Upper lobe of left lung (tissue), 6 donors: ENCODE results near the gene TCERG1L. TPM values are rescaled to one million over a fixed set of nuclear protein-coding genes. Genes with fewer than 3 reads are reported as not detected.
"Not testable (repeated sequence)": the region's sequence is repeated elsewhere in the genome, so short reads cannot be mapped to it uniquely, and the experiment has no call there.

Experiments used
- ATAC-seq, 2 donors: fragments of 200-7000 bp; cut with Tn5 transposase; one replicate each; pipeline ENCODE4 v1.9.1; 2022; ENCODE audit warnings: mild to moderate bottlenecking in 2 of 2, moderate library complexity in 2 of 2; ENCODE audit not compliant: low FRiP score in 2 of 2
- DNase-seq, 2 donors: peaks; one replicate each; pipeline ENCODE4 v3.0.0-alpha.2; 2019 to 2020
- H3K27ac ChIP-seq, 4 donors: fragments of 200-600 bp; sonication (generic); one replicate each; pipeline ENCODE4 v1.5.1; 2016 to 2019
- H3K27me3 ChIP-seq, 4 donors: fragments of 200-600 bp; sonication (generic); one replicate each; pipeline ENCODE4 v1.5.1; 2017 to 2019
- H3K36me3 ChIP-seq, 4 donors: fragments of 200-600 bp; sonication (generic); one replicate each; pipeline ENCODE4 v1.5.1; 2016 to 2019
- H3K4me1 ChIP-seq, 4 donors: fragments of 200-600 bp; sonication (generic); one replicate each; pipeline ENCODE4 v1.5.1; 2018 to 2019
- H3K4me3 ChIP-seq, 4 donors: fragments of 200-600 bp; sonication (generic); one replicate each; pipeline ENCODE4 v1.5.1; 2017 to 2019; ENCODE audit warnings: mild to moderate bottlenecking in 2 of 4, moderate library complexity in 1 of 4
- H3K9me3 ChIP-seq, 4 donors: fragments of 200-600 bp; sonication (generic); one replicate each; pipeline ENCODE4 v1.5.1; 2018 to 2019
- EP300 ChIP-seq, 4 donors: sonication (generic); formaldehyde crosslinking; IDR thresholded peaks; one replicate each; pipeline ENCODE4 v1.5.1; 2017; ENCODE audit warnings: antibody characterized with exemption in 4 of 4, control low read depth in 2 of 4
- POLR2A ChIP-seq, 4 donors: fragments of 450-650 bp; IDR thresholded peaks; one replicate each; pipeline ENCODE4 v1.5.1; 2016 to 2017; ENCODE audit warnings: antibody characterized with exemption in 4 of 4, mild to moderate bottlenecking in 2 of 4
- POLR2AphosphoS5 ChIP-seq, 2 donors: sonication (generic); formaldehyde crosslinking; IDR thresholded peaks; one replicate each; pipeline ENCODE4 v1.5.1; 2017; ENCODE audit warnings: antibody characterized with exemption in 2 of 2
- WGBS, 2 donors: methylation state at CpG; one replicate each; pipeline ENCODE4 v1.1.5; 2017 to 2018; 5-methylcytosine and 5-hydroxymethylcytosine counted together
- total RNA-seq, 6 donors: library from RNA; depleted of rRNA in 4 of 6; stranded (reverse); fragments of >200 nt in 4 of 6; gene quantifications; one replicate each; pipeline versions ENCODE4 v1.1.0 to v1.2.1, GENCODE V29; 2016 to 2021
- TF ChIP-seq, protein P1 (sequence below), 6 experiments: fragments of 450-650 bp in 4 of 6; fragments of 200-600 bp in 2 of 6; sonication (generic) in 2 of 6; IDR thresholded peaks; one replicate each; pipeline ENCODE4 v1.5.1; 2016 to 2019; ENCODE audit warnings: antibody characterized with exemption in 6 of 6
- donor health status: DM: no; HTN: no; CAD: no; lungs with moderate emphysema.
- donor health status: DM: no; HTN: yes; CAD: no; lungs with severe emphysema.

The TCERG1L gene
- total RNA-seq, 6 donors from 2014 or later: 0.10 TPM; not detected in 5

DNA sequence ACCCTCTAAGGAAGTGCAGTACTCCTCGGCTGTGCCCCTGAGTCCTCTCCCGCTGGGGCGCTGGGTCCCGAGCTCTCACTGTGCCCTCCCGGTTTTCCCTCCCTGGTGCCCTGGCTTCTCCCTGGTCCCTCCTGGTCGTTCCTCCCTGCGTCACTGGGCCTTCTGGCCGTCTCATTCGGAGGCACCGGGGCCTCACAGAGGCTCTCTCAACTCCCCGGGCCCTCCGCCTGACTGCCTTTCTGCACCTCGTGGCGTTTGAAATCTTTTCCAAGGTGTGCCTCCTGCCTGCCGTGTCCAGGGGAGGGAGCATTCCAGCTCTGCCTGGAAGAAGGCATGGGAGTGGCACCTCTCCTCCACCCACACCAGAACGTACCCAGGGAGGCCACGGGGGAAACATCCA, 174.3 kb downstream of the TCERG1L start:
- no peak for DNase-seq
- WGBS, 2 donors: 72 to 83% methylated on average over 15 to 17 of the region's 17 CpGs

DNA sequence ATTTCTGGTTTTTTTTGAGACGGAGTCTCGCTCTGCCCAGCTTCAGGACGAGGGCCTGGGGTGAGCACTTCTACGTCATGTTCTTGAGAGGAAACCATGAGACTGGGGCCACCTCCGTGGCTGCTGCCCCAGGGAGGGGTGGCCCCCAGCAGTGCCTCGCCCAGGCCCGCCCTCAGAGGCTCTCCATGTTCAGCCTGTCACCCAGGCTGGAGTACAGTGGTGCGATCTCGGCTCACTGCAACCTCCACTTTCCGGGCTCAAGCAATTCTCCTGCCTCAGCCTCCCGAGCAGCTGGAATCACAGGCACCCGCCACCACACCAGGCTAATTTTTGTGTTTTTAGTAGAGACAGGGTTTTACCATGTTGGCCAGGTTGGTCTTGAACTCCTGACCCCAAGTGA, 175.2 kb downstream of the TCERG1L start:
- not testable (repeated sequence) for H3K4me1 ChIP-seq, DNase-seq, ATAC-seq, H3K36me3 ChIP-seq, H3K27me3 ChIP-seq, H3K27ac ChIP-seq, H3K9me3 ChIP-seq, H3K4me3 ChIP-seq
- WGBS, 2 donors: 89 to 94% methylated on average over 9 to 12 of the region's 12 CpGs

More for the DNA sequence above, 174.3 kb downstream of the TCERG1L start:
- H3K36me3 ChIP-seq: no peaks in the 10 kb centered on the region
- H3K27me3 ChIP-seq: no peaks in the 10 kb centered on the region
- no peaks in the 10 kb centered on the region for H3K9me3 ChIP-seq
- no peak for ATAC-seq
- H3K4me1 ChIP-seq: no peaks in the 10 kb centered on the region
- TF ChIP-seq, protein P1, sequence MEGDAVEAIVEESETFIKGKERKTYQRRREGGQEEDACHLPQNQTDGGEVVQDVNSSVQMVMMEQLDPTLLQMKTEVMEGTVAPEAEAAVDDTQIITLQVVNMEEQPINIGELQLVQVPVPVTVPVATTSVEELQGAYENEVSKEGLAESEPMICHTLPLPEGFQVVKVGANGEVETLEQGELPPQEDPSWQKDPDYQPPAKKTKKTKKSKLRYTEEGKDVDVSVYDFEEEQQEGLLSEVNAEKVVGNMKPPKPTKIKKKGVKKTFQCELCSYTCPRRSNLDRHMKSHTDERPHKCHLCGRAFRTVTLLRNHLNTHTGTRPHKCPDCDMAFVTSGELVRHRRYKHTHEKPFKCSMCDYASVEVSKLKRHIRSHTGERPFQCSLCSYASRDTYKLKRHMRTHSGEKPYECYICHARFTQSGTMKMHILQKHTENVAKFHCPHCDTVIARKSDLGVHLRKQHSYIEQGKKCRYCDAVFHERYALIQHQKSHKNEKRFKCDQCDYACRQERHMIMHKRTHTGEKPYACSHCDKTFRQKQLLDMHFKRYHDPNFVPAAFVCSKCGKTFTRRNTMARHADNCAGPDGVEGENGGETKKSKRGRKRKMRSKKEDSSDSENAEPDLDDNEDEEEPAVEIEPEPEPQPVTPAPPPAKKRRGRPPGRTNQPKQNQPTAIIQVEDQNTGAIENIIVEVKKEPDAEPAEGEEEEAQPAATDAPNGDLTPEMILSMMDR (IDR thresholded peaks at IDR 0.05): no peak
- no peak overlapping the region for H3K4me3 ChIP-seq
- no peak overlapping the region for H3K27ac ChIP-seq

DNA sequence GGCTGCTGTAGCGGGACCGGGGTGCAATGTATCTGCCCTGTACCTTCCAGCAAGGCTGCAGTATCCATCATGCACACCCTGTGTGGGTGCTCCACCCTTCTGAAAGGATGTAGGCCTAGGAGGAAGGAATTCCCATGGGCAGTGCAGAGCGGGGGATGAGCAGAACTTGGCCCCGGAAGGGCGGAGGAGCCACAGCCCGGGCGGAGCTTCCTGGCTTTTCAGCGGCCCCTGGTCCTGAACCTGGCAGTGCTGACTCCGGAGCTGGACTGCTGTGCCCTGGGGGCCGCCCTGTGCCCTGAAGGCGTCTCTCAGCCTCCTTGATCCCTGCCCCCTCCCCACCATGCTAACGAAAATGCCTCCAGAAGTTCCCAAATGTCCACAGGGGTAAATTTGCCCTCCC, 175.8 kb downstream of the TCERG1L start:
- DNase-seq: no peak
- no peak for ATAC-seq
- Histone ChIP-seq H3K4me1 (peaks cover 0 to 5% (median 2%) of the 10 kb centered on the region in 4 donors), H3K9me3 (no peaks in the 10 kb centered on the region), H3K27me3 (no peaks in the 10 kb centered on the region), H3K36me3 (no peaks in the 10 kb centered on the region), H3K4me3 (no peak overlapping the region), H3K27ac (no peak overlapping the region)
- WGBS, 2 donors: 40 to 72% methylated on average over 1 to 10 of the region's 12 CpGs
- TF ChIP-seq POLR2AphosphoS5 (IDR thresholded peaks at IDR 0.05): no peak
- TF ChIP-seq, protein P1 (IDR thresholded peaks at IDR 0.05): no peak
- TF ChIP-seq EP300 (IDR thresholded peaks at IDR 0.05): no peak
- no peak for TF ChIP-seq POLR2A (IDR thresholded peaks at IDR 0.05)

DNA sequence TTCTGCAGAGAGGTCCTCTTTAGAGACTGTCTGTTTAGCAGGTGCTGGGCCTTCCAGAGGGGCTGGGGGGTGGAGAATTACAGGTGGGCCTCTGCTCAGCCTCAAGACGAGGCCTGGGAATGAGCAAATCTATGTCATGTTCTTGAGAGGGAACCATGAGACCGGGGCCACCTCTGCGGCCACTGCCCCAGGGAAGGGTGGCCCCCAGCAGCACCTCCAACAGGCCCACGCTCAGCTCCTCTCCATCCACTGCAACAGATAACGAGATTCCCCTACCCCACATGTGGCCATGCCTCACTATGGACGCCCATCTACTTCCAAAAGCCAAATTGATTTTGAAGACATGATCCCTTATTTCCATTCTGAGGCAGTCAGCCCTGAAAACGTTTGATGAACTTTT, 176.9 kb downstream of the TCERG1L start:
- no peak overlapping the region for H3K27ac ChIP-seq

DNA sequence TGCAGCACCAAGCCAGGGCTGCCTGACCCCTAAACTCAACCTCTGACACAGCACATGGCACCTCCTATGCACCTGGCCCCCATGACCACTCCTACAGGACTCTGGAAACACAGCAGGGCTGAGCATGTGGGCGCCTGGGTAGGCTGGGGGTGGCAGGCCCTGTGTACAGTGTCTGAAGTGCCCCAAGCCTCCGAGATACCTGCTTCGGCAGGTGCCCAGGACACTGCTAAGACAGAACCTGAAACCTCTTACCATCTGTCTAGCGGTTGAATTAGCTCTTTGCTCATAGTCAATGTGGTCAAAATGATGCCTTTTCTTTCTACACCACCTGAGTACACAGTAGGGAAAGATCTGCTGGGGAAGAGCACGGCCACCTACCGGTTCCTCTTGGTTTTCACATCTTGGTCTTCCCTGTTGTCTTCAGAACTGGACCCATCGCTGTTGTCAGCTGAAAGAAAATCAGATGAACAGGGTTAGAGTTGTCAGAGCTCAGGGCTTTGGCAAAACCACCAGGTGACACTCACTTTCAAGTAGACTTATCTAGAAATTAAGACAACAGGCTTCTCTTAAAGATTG, 177.4 kb downstream of the TCERG1L start:
- H3K27me3 ChIP-seq: no peaks in the 10 kb centered on the region
- no peaks in the 10 kb centered on the region for H3K36me3 ChIP-seq
- no peak overlapping the region for H3K27ac ChIP-seq
- TF ChIP-seq EP300 (IDR thresholded peaks at IDR 0.05): no peak
- TF ChIP-seq, protein P1 (IDR thresholded peaks at IDR 0.05): no peak
- TF ChIP-seq POLR2A (IDR thresholded peaks at IDR 0.05): no peak
- TF ChIP-seq POLR2AphosphoS5 (IDR thresholded peaks at IDR 0.05): no peak
- no peak overlapping the region for H3K4me3 ChIP-seq
- peaks cover 0 to 5% (median 2%) of the 10 kb centered on the region in 4 donors for H3K4me1 ChIP-seq
- H3K9me3 ChIP-seq: no peaks in the 10 kb centered on the region
- DNase-seq: no peak
- no peak for ATAC-seq
- WGBS, 2 donors: 91 to 93% methylated on average over 6 to 7 of the region's 7 CpGs

More for the DNA sequence above, 176.9 kb downstream of the TCERG1L start:
- DNase-seq (no peak), ATAC-seq (no peak)
- no peaks in the 10 kb centered on the region for H3K27me3 ChIP-seq
- TF ChIP-seq, protein P1 (IDR thresholded peaks at IDR 0.05): no peak
- TF ChIP-seq POLR2AphosphoS5 (IDR thresholded peaks at IDR 0.05) (no peak), EP300 (IDR thresholded peaks at IDR 0.05) (no peak), POLR2A (IDR thresholded peaks at IDR 0.05) (no peak)
- no peak overlapping the region for H3K4me3 ChIP-seq
- H3K4me1 ChIP-seq: peaks cover 0 to 5% (median 2%) of the 10 kb centered on the region in 4 donors
- 80 to 84% methylated on average over 7 of the region's 7 CpGs for WGBS, 2 donors
- no peaks in the 10 kb centered on the region for H3K36me3 ChIP-seq
- H3K9me3 ChIP-seq: no peaks in the 10 kb centered on the region
